BLaER1 (cell line): ENCODE measurements around the gene P4HA3.
"Not testable (repeated sequence)": the region's sequence is repeated elsewhere in the genome, so short reads cannot be mapped to it uniquely, and the experiment has no call there.

Source experiments
- H3K27ac ChIP-seq: shearing (Covaris generic); formaldehyde crosslinking; 2 replicates; pipeline ENCODE4 v1.8.1; 2022
- H3K27me3 ChIP-seq: shearing (Covaris generic); formaldehyde crosslinking; 2 replicates; pipeline ENCODE4 v1.8.1; 2022
- H3K36me3 ChIP-seq: shearing (Covaris generic); formaldehyde crosslinking; 2 replicates; pipeline ENCODE4 v1.8.1; 2022
- H3K4me1 ChIP-seq: shearing (Covaris generic); formaldehyde crosslinking; 2 replicates; pipeline ENCODE4 v1.8.1; 2022
- H3K4me2 ChIP-seq: shearing (Covaris generic); formaldehyde crosslinking; 2 replicates; pipeline ENCODE4 v1.8.1; 2022
- H3K4me3 ChIP-seq: shearing (Covaris generic); formaldehyde crosslinking; 2 replicates; pipeline ENCODE4 v1.8.1; 2022
- H3K9ac ChIP-seq: shearing (Covaris generic); formaldehyde crosslinking; 2 replicates; pipeline ENCODE4 v1.8.1; 2022
- H3K9me3 ChIP-seq: shearing (Covaris generic); formaldehyde crosslinking; 2 replicates; pipeline ENCODE4 v1.8.1; 2022
- H4K20me1 ChIP-seq: shearing (Covaris generic); formaldehyde crosslinking; 2 replicates; pipeline ENCODE4 v1.8.1; 2022
- Cebpa-rat ChIP-seq: shearing (Covaris generic); IDR thresholded peaks from 2 replicates; pipeline ENCODE4 v1.8.1; 2022

P4HA3 gene

GRCh38 chr11:74311352-74311926 is at the start of gene P4HA3:
Gene P4HA3 (minus strand): TSS chr11:74311640. CDS start chr11:74311611, 29 bp downstream.
- no peaks in the 10 kb centered on the region for H3K36me3 ChIP-seq
- peaks cover 9% of the 10 kb centered on the region for H3K9me3 ChIP-seq
- H3K4me3 ChIP-seq: no peak within 1 kb of the TSS
- no peaks in the 10 kb centered on the region for H3K27me3 ChIP-seq
- no peaks in the 10 kb centered on the region for H4K20me1 ChIP-seq
- no peak within 1 kb of the TSS for H3K27ac ChIP-seq
- no peaks in the 10 kb centered on the region for H3K4me1 ChIP-seq
- no peak within 1 kb of the TSS for H3K4me2 ChIP-seq
- H3K9ac ChIP-seq: no peak within 1 kb of the TSS
- no peak for TF ChIP-seq Cebpa-rat

- no peaks in the 10 kb centered on the region for H4K20me1 ChIP-seq
- no peaks in the 10 kb centered on the region for H3K4me1 ChIP-seq
- H3K9ac ChIP-seq: no peak overlapping the region
- H3K9me3 ChIP-seq: peaks cover 11% of the 10 kb centered on the region
- H3K36me3 ChIP-seq: peaks cover 28% of the 10 kb centered on the region
- H3K4me2 ChIP-seq: no peak overlapping the region
- TF ChIP-seq Cebpa-rat: no peak
- no peak overlapping the region for H3K27ac ChIP-seq
- H3K27me3 ChIP-seq: no peaks in the 10 kb centered on the region
- H3K4me3 ChIP-seq: no peak overlapping the region
These were observed 46.0 kb upstream of the P4HA3 start for GRCh38 chr11:74357449-74357848.

- Histone ChIP-seq H3K9me3 (peaks cover 5% of the 10 kb centered on the region), H3K4me3 (no peak overlapping the region), H3K9ac (no peak overlapping the region), H3K4me1 (no peaks in the 10 kb centered on the region), H3K27me3 (no peaks in the 10 kb centered on the region), H3K36me3 (peaks cover 34% of the 10 kb centered on the region), H3K4me2 (no peak overlapping the region), H4K20me1 (no peaks in the 10 kb centered on the region), H3K27ac (no peak overlapping the region)
- no peak for TF ChIP-seq Cebpa-rat
These were observed 44.2 kb upstream of the P4HA3 start for GRCh38 chr11:74355626-74356025.

DNA sequence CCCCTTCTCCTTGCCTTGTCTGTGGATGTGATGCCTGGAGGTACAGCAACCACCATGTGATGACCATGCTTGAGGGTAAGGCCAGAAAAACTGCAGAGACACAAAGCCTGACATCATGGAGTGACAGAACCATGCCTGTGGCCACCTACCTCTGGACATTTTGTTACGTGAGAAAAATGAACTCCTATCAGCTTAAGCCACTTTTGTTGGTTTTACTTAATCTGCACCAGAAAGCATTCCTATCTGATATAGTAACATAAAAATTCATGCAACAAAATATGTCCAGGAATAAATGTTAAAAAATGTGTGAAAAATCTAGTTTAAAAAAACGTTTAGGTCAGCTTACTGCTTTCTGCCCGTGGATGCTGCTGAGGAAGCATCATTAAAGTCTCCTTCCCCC is 42.6 kb upstream of the P4HA3 start:
- Histone ChIP-seq H3K4me1 (no peaks in the 10 kb centered on the region), H3K9me3 (no peaks in the 10 kb centered on the region), H4K20me1 (no peaks in the 10 kb centered on the region), H3K4me2 (no peak overlapping the region), H3K9ac (no peak overlapping the region), H3K36me3 (peaks cover 27% of the 10 kb centered on the region), H3K4me3 (no peak overlapping the region), H3K27ac (no peak overlapping the region), H3K27me3 (no peaks in the 10 kb centered on the region)
- no peak for TF ChIP-seq Cebpa-rat

DNA sequence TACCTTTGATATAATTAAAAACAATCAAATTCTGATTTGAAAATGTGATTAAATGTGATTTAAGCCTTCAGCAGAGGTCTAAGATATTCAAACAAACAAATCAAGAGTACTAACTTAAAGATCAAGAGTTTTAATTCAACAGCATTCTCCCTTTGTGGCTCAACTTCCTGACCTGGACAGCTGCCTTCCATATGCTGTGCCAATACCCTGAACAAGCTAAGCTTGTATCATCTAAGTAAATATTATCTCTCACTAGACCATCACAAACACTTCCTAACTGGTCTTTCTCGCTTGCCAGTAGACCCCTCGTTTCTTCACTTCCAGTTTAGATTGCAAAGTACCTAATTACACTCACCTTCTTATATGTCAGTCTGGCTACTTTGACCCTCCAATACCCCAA is 35.9 kb upstream of the P4HA3 start:
- H3K4me1 ChIP-seq: no peaks in the 10 kb centered on the region
- H3K27ac ChIP-seq: no peak overlapping the region
- no peak for TF ChIP-seq Cebpa-rat
- H3K4me2 ChIP-seq: no peak overlapping the region
- H3K9ac ChIP-seq: no peak overlapping the region
- H3K27me3 ChIP-seq: no peaks in the 10 kb centered on the region
- peaks cover 14% of the 10 kb centered on the region for H3K36me3 ChIP-seq
- no peak overlapping the region for H3K4me3 ChIP-seq
- H4K20me1 ChIP-seq: no peaks in the 10 kb centered on the region
- no peaks in the 10 kb centered on the region for H3K9me3 ChIP-seq

DNA sequence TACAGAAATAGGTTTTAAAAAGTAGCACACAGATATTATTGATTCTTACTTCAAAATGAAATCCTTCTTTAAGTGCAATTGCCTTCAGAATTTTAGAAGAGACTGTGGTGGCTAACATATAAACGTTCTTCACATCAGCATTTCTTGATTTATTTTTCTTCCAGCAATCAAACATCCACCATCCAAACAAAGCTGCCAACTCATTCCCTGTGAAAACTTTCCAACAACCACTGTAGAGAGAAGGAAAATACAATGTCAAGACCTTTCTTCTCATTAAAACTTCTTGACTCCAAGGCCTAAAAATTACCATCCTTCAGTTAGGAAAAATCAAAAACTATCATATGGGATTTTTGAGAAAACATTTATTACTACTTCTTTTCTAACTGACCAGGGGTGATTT is 34.0 kb upstream of the P4HA3 start:
- H3K4me1 ChIP-seq: no peaks in the 10 kb centered on the region
- H3K4me2 ChIP-seq: no peak overlapping the region
- no peaks in the 10 kb centered on the region for H3K9me3 ChIP-seq
- no peak overlapping the region for H3K4me3 ChIP-seq
- H4K20me1 ChIP-seq: no peaks in the 10 kb centered on the region
- no peak for TF ChIP-seq Cebpa-rat
- no peaks in the 10 kb centered on the region for H3K27me3 ChIP-seq
- no peak overlapping the region for H3K9ac ChIP-seq
- no peak overlapping the region for H3K27ac ChIP-seq
- peaks cover 14% of the 10 kb centered on the region for H3K36me3 ChIP-seq

- Histone ChIP-seq H3K36me3 (peaks cover 29% of the 10 kb centered on the region), H3K27me3 (no peaks in the 10 kb centered on the region), H3K9ac (no peak overlapping the region), H3K4me2 (no peak overlapping the region), H3K27ac (no peak overlapping the region), H3K9me3 (no peaks in the 10 kb centered on the region), H3K4me1 (no peaks in the 10 kb centered on the region), H4K20me1 (no peaks in the 10 kb centered on the region), H3K4me3 (no peak overlapping the region)
- no peak for TF ChIP-seq Cebpa-rat
These were observed 30.5 kb upstream of the P4HA3 start for GRCh38 chr11:74341921-74342320.

DNA sequence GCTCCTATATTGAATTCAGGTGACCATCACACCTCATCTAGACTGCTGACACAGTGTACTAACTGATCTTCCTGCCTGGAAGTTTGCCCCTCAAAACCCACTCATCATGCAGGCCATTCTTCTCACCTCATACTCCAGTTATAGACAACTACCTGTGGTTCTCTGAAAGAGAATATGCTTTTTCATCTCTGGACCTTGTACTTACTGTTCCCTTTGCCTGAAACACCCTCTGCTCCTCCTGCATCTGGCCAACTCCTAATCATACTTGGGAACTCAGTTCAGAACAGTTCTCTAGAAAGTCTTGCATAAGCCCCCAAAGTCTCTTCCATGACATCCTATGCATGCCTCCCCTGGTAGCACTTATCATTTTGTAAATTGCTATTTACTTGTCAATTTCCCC is 28.2 kb upstream of the P4HA3 start:
- Histone ChIP-seq H4K20me1 (no peaks in the 10 kb centered on the region), H3K27ac (no peak overlapping the region), H3K4me1 (no peaks in the 10 kb centered on the region), H3K36me3 (peaks cover 32% of the 10 kb centered on the region), H3K9me3 (no peaks in the 10 kb centered on the region), H3K9ac (no peak overlapping the region), H3K4me3 (no peak overlapping the region), H3K4me2 (no peak overlapping the region), H3K27me3 (no peaks in the 10 kb centered on the region)
- no peak for TF ChIP-seq Cebpa-rat

DNA sequence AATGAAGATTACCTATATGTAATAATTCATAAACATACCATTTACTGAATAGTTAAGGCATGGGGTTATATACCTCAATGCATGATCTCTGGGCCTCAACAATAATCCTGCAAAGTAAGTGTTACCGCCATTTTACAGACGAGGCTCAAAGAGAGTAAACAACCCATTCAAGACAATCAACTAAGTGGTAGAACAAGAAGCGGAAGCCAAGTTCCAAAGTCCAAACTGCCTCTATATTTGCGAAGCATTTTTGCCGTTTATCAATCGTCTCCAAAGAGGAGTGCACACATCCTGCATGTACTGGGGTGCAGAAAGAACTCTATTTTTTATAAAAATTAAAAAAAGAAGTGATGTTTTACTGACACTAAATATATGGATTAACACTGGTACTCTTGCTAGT is 27.5 kb upstream of the P4HA3 start:
- Histone ChIP-seq H3K4me1 (no peaks in the 10 kb centered on the region), H3K27me3 (no peaks in the 10 kb centered on the region), H3K36me3 (peaks cover 32% of the 10 kb centered on the region), H3K4me3 (no peak overlapping the region), H3K27ac (no peak overlapping the region), H3K9ac (no peak overlapping the region), H3K9me3 (no peaks in the 10 kb centered on the region), H3K4me2 (no peak overlapping the region), H4K20me1 (no peaks in the 10 kb centered on the region)
- no peak for TF ChIP-seq Cebpa-rat

GRCh38 chr11:74333193-74333592 is 21.8 kb upstream of the P4HA3 start:
- no peaks in the 10 kb centered on the region for H4K20me1 ChIP-seq
- TF ChIP-seq Cebpa-rat: no peak
- no peaks in the 10 kb centered on the region for H3K4me1 ChIP-seq
- H3K36me3 ChIP-seq: peaks cover 10% of the 10 kb centered on the region
- H3K4me2 ChIP-seq: no peak overlapping the region
- H3K9me3 ChIP-seq: peaks cover 4% of the 10 kb centered on the region; the same call in 1 of the 2 replicates
- H3K27ac ChIP-seq: no peak overlapping the region
- H3K27me3 ChIP-seq: no peaks in the 10 kb centered on the region
- no peak overlapping the region for H3K9ac ChIP-seq
- no peak overlapping the region for H3K4me3 ChIP-seq

- H3K9ac ChIP-seq: no peak overlapping the region
These were observed 20.9 kb upstream of the P4HA3 start for GRCh38 chr11:74332291-74332690.

DNA sequence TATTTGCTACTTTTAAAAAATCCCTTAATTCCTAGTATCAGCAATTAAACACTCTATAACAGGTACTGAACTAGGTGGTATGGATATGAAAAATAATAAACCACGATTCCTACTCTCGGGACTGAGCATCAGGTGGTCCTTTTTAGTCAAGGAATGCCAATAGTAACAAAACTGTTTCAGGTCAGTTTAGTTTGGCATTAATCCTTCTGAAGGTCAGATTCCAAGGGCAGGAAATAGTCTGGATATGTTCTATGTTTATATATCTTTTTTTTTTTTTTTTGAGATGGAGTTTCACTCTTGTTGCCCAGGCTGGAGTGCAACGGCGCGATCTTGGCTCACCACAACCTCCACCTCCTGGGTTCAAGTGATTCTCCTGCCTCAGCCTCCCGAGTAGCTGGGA is 19.6 kb upstream of the P4HA3 start:
- H3K36me3 ChIP-seq: peaks cover 12% of the 10 kb centered on the region; the same call in 1 of the 2 replicates
- H3K27me3 ChIP-seq, H3K4me3 ChIP-seq, H4K20me1 ChIP-seq, H3K27ac ChIP-seq, H3K4me2 ChIP-seq, H3K9ac ChIP-seq, H3K4me1 ChIP-seq: not testable (repeated sequence)
- peaks cover 13% of the 10 kb centered on the region for H3K9me3 ChIP-seq

More at GRCh38 chr11:74332291-74332690, 20.9 kb upstream of the P4HA3 start:
- no peaks in the 10 kb centered on the region for H3K4me1 ChIP-seq
- H3K4me3 ChIP-seq: no peak overlapping the region
- H3K36me3 ChIP-seq: peaks cover 12% of the 10 kb centered on the region
- no peaks in the 10 kb centered on the region for H4K20me1 ChIP-seq
- TF ChIP-seq Cebpa-rat: no peak
- H3K4me2 ChIP-seq: no peak overlapping the region
- H3K27me3 ChIP-seq: no peaks in the 10 kb centered on the region
- no peak overlapping the region for H3K27ac ChIP-seq
- H3K9me3 ChIP-seq: peaks cover 13% of the 10 kb centered on the region
